WI38 (cell line): ENCODE results near the gene FREM1.

ENCODE experiments used
- H3K4me3 ChIP-seq: 2 replicates; pipeline ENCODE4 v1.5.1; 2011; ENCODE audit warnings: low read depth, mild to moderate bottlenecking, control low read depth, low read length
- TF ChIP-seq, protein P1 (sequence below): IDR thresholded peaks from 2 replicates; pipeline ENCODE4 v1.5.1; 2012; ENCODE audit warnings: low read depth, mild to moderate bottlenecking, control low read depth, low read length

FREM1 gene

DNA sequence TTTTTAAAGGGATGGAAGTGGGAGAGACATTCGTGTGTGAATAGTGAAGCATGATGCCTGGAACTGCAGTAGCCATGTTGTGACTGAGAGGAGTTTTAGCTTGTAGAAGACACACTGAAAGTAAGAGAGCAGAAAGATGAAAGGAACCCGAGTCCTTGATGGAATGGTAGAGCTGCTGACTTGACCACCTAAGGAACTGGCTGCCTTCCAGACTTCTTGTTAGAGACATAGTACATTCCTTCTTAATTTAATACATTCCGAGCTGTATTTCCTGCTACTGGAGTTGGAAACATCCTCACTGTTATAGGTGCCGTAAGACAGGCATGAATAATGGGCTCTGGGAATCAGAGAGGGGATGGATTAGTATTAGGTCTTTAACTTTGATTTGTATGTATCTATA lies 195.1 kb downstream of the FREM1 start:
- TF ChIP-seq, protein P1, sequence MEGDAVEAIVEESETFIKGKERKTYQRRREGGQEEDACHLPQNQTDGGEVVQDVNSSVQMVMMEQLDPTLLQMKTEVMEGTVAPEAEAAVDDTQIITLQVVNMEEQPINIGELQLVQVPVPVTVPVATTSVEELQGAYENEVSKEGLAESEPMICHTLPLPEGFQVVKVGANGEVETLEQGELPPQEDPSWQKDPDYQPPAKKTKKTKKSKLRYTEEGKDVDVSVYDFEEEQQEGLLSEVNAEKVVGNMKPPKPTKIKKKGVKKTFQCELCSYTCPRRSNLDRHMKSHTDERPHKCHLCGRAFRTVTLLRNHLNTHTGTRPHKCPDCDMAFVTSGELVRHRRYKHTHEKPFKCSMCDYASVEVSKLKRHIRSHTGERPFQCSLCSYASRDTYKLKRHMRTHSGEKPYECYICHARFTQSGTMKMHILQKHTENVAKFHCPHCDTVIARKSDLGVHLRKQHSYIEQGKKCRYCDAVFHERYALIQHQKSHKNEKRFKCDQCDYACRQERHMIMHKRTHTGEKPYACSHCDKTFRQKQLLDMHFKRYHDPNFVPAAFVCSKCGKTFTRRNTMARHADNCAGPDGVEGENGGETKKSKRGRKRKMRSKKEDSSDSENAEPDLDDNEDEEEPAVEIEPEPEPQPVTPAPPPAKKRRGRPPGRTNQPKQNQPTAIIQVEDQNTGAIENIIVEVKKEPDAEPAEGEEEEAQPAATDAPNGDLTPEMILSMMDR: no peak
- H3K4me3 ChIP-seq: no peak overlapping the region

- TF ChIP-seq, protein P1: no peak
- H3K4me3 ChIP-seq: no peak overlapping the region
These were observed 197.0 kb downstream of the FREM1 start for GRCh38 chr9:14713187-14713767.

DNA sequence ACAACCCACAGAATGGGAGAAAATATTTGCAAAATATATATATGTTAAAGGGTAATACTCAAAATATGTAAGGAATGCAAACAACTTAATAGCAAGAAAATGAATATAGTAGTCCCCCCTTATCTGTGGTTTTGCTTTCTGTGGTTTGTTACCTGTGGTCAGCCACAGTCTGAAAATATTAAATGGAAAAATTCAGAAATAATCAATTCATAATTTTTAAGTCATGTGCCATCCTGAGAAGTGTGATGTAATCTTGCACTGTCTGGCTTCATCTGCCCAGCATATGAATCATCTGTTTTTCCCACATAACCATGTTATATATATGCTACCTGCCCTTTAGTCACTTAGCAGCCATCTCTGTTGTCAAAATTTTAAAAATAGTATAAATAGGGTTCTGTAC lies 199.4 kb downstream of the FREM1 start:
- TF ChIP-seq, protein P1: no peak
- no peak overlapping the region for H3K4me3 ChIP-seq

- H3K4me3 ChIP-seq: no peak overlapping the region
- TF ChIP-seq, protein P1: no peak
These were observed 203.6 kb downstream of the FREM1 start for GRCh38 chr9:14706530-14707140.

- TF ChIP-seq, protein P1: no peak
- H3K4me3 ChIP-seq: no peak overlapping the region
These were observed 205.1 kb downstream of the FREM1 start for GRCh38 chr9:14705079-14705478.

DNA sequence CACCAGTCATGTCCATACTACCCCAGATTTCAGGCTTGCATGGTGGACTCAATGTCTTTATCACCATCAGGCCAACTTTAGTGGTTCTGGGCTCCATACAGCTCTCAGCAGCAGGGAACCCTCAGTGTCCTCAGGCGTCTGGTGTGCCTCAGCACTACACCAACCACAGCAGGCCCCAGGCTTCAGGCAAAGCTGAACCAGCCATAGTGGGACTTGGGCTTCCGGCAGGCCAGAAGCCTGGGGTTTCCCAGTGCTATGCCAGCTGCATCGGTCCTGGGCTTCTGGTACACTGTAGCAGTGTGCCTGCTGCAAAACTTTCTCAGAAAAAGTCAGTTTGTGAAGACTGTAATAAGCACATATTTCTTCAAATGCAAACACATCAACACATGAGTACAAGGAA lies 205.9 kb downstream of the FREM1 start:
- TF ChIP-seq, protein P1: no peak
- H3K4me3 ChIP-seq: no peak overlapping the region

DNA sequence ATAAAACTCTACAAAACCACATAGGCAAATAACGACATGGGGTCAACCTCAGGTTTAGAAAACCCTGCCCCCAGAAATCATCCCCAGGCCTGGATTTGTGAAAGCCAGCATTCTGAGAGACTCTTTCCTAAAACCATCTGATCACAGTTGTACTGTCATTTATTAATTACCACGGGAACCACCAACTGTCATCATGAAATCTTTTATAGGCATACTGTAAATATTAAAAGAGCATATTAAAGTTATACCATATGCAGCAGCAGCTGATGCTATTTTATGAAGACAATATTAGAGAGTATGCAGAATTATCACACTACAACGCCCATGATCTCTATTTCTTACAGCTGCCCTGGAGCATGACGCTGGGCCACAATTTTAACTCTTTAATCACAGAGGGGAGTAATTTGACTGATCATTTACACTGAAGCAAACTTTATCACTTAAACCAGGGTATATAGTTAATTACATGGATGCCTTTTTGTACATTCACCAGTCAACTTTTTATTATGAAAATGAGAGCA lies 208.0 kb downstream of the FREM1 start:
- no peak overlapping the region for H3K4me3 ChIP-seq
- TF ChIP-seq, protein P1: no peak
